HG02763 (cell line): ENCODE data around the gene PADI4.

Experiments
- ATAC-seq: cut with Tn5 transposase; IDR thresholded peaks from one replicate; pipeline ENCODE4 v1.9.1; 2021; ENCODE audit warnings: mild to moderate bottlenecking, moderate library complexity; ENCODE audit not compliant: unreplicated experiment

PADI4 gene

GRCh38 chr1:17347769-17348592, 40.0 kb downstream of the PADI4 start:
- ATAC-seq: no peak

GRCh38 chr1:17348593-17349234, 40.7 kb downstream of the PADI4 start:
- ATAC-seq: no peak

- ATAC-seq: no peak
These were observed 42.1 kb downstream of the PADI4 start for GRCh38 chr1:17350083-17350482.

GRCh38 chr1:17350928-17351446, 43.0 kb downstream of the PADI4 start:
- ATAC-seq: no peak

GRCh38 chr1:17351598-17352324, 43.8 kb downstream of the PADI4 start:
- no peak for ATAC-seq

GRCh38 chr1:17352419-17352909, 44.5 kb downstream of the PADI4 start:
- no peak for ATAC-seq

GRCh38 chr1:17355898-17356297, 47.9 kb downstream of the PADI4 start:
- ATAC-seq: no peak

- no peak for ATAC-seq
These were observed 48.5 kb downstream of the PADI4 start for GRCh38 chr1:17356387-17357026.

GRCh38 chr1:17358557-17358956, 50.6 kb downstream of the PADI4 start:
- no peak for ATAC-seq

GRCh38 chr1:17359031-17359430, 51.0 kb downstream of the PADI4 start:
- ATAC-seq: no peak

GRCh38 chr1:17359808-17360207, 51.8 kb downstream of the PADI4 start:
- ATAC-seq: no peak

GRCh38 chr1:17360272-17360956, 52.4 kb downstream of the PADI4 start:
- ATAC-seq: no peak

- ATAC-seq: no peak
These were observed 53.7 kb downstream of the PADI4 start for GRCh38 chr1:17361687-17362086.

GRCh38 chr1:17363351-17363750, 55.4 kb downstream of the PADI4 start:
- ATAC-seq: no peak

GRCh38 chr1:17363771-17364170, 55.8 kb downstream of the PADI4 start:
- ATAC-seq: no peak

- ATAC-seq: no peak
These were observed 57.3 kb downstream of the PADI4 start for GRCh38 chr1:17365293-17365692.

GRCh38 chr1:17369466-17369865, 61.5 kb downstream of the PADI4 start:
- no peak for ATAC-seq

GRCh38 chr1:17370618-17371017, 62.6 kb downstream of the PADI4 start:
- ATAC-seq: no peak

GRCh38 chr1:17371896-17372295, 63.9 kb downstream of the PADI4 start, which contains the start of gene PADI6:
TSS of gene PADI6 (plus strand) at chr1:17372196. CDS start at chr1:17372246, 50 bp downstream.
- no peak for ATAC-seq

- ATAC-seq: no peak
These were observed 65.0 kb downstream of the PADI4 start for GRCh38 chr1:17372955-17373354.
